Activated naive CD8-positive, alpha-beta T cell treated with anti-CD3 and anti-CD28 coated beads, Interleukin-2, amount 50 U/mL, for 24 hours (primary cell): ENCODE measurements around the gene ABCA7.
A peak's percentile ranks its signal among the peaks of the same experiment; 100 is the strongest.

ENCODE experiments used
- ATAC-seq: fragments of 150-1000 bp; cut with Tn5 transposase; one replicate; pipeline ENCODE4 v1.10.0; 2021
- DNase-seq: peaks from one replicate; pipeline ENCODE4 v3.0.0; 2021
- H3K27ac Mint-ChIP-seq: one replicate; pipeline ENCODE4 v1.8.0; 2021; ENCODE audit warnings: mild to moderate bottlenecking, mixed read lengths
- H3K27me3 Mint-ChIP-seq: one replicate; pipeline ENCODE4 v1.8.0; 2021; ENCODE audit warnings: mixed read lengths
- H3K36me3 Mint-ChIP-seq: one replicate; pipeline ENCODE4 v1.8.0; 2021; ENCODE audit warnings: low read depth, mixed read lengths
- H3K4me1 Mint-ChIP-seq: one replicate; pipeline ENCODE4 v1.8.0; 2021; ENCODE audit warnings: mixed read lengths
- H3K4me3 Mint-ChIP-seq: one replicate; pipeline ENCODE4 v1.8.0; 2021; ENCODE audit warnings: mild to moderate bottlenecking, moderate library complexity, mixed read lengths
- H3K9me3 Mint-ChIP-seq: one replicate; pipeline ENCODE4 v1.8.0; 2021; ENCODE audit warnings: mixed read lengths

The ABCA7 gene

GRCh38 chr19:1105873-1106840, 66.2 kb downstream of the ABCA7 start:
- ATAC-seq: no peak
- no peaks in the 10 kb centered on the region for H3K27me3 Mint-ChIP-seq
- peaks cover 2% of the 10 kb centered on the region for H3K36me3 Mint-ChIP-seq
- H3K9me3 Mint-ChIP-seq: no peaks in the 10 kb centered on the region
- H3K4me3 Mint-ChIP-seq: no peak overlapping the region
- no peak for DNase-seq
- no peak overlapping the region for H3K27ac Mint-ChIP-seq
- H3K4me1 Mint-ChIP-seq: peaks cover 25% of the 10 kb centered on the region

- Mint-ChIP-seq H3K4me1 (peaks cover 16% of the 10 kb centered on the region), H3K4me3 (no peak overlapping the region), H3K36me3 (peaks cover 2% of the 10 kb centered on the region), H3K27me3 (no peaks in the 10 kb centered on the region), H3K27ac (no peak overlapping the region), H3K9me3 (no peaks in the 10 kb centered on the region)
- ATAC-seq (no peak), DNase-seq (no peak)
These were observed 67.1 kb downstream of the ABCA7 start for GRCh38 chr19:1106841-1107660.

- Mint-ChIP-seq H3K4me1 (peaks cover 9% of the 10 kb centered on the region), H3K4me3 (no peak overlapping the region), H3K36me3 (peaks cover 2% of the 10 kb centered on the region), H3K9me3 (no peaks in the 10 kb centered on the region), H3K27me3 (no peaks in the 10 kb centered on the region), H3K27ac (no peak overlapping the region)
- DNase-seq: no peak
- no peak for ATAC-seq
These were observed 67.9 kb downstream of the ABCA7 start for GRCh38 chr19:1107661-1108261.

GRCh38 chr19:1108291-1109031, 68.6 kb downstream of the ABCA7 start:
- Mint-ChIP-seq H3K4me1 (peaks cover 2% of the 10 kb centered on the region), H3K27ac (no peak overlapping the region), H3K9me3 (no peaks in the 10 kb centered on the region), H3K4me3 (no peak overlapping the region), H3K36me3 (peaks cover 2% of the 10 kb centered on the region), H3K27me3 (no peaks in the 10 kb centered on the region)
- ATAC-seq (no peak), DNase-seq (no peak)

- peaks cover 2% of the 10 kb centered on the region for H3K36me3 Mint-ChIP-seq
- DNase-seq (no peak), ATAC-seq (no peak)
- no peak overlapping the region for H3K4me3 Mint-ChIP-seq
- H3K9me3 Mint-ChIP-seq: no peaks in the 10 kb centered on the region
- H3K4me1 Mint-ChIP-seq: no peaks in the 10 kb centered on the region
- H3K27me3 Mint-ChIP-seq: no peaks in the 10 kb centered on the region
- no peak overlapping the region for H3K27ac Mint-ChIP-seq
These were observed 69.2 kb downstream of the ABCA7 start for GRCh38 chr19:1109032-1109551.

- Mint-ChIP-seq H3K4me1 (no peaks in the 10 kb centered on the region), H3K27ac (no peak overlapping the region), H3K27me3 (no peaks in the 10 kb centered on the region), H3K4me3 (no peak overlapping the region), H3K9me3 (no peaks in the 10 kb centered on the region), H3K36me3 (peaks cover under 1% of the 10 kb centered on the region)
- DNase-seq (no peak), ATAC-seq (no peak)
These were observed 70.1 kb downstream of the ABCA7 start for GRCh38 chr19:1109697-1110671.

GRCh38 chr19:1110809-1111640, 71.1 kb downstream of the ABCA7 start:
- Mint-ChIP-seq H3K4me1 (no peaks in the 10 kb centered on the region), H3K27me3 (no peaks in the 10 kb centered on the region), H3K36me3 (no peaks in the 10 kb centered on the region), H3K4me3 (no peak overlapping the region), H3K9me3 (no peaks in the 10 kb centered on the region), H3K27ac (no peak overlapping the region)
- no peak for ATAC-seq
- no peak for DNase-seq

GRCh38 chr19:1111641-1112267, 71.8 kb downstream of the ABCA7 start:
- Mint-ChIP-seq H3K27ac (no peak overlapping the region), H3K36me3 (no peaks in the 10 kb centered on the region), H3K9me3 (no peaks in the 10 kb centered on the region), H3K4me1 (no peaks in the 10 kb centered on the region), H3K27me3 (no peaks in the 10 kb centered on the region), H3K4me3 (no peak overlapping the region)
- ATAC-seq (no peak), DNase-seq (no peak)

GRCh38 chr19:1112268-1113029, 72.5 kb downstream of the ABCA7 start:
- H3K27me3 Mint-ChIP-seq: no peaks in the 10 kb centered on the region
- no peak for DNase-seq
- no peaks in the 10 kb centered on the region for H3K4me1 Mint-ChIP-seq
- no peak for ATAC-seq
- H3K4me3 Mint-ChIP-seq: no peak overlapping the region
- H3K36me3 Mint-ChIP-seq: no peaks in the 10 kb centered on the region
- H3K9me3 Mint-ChIP-seq: no peaks in the 10 kb centered on the region
- no peak overlapping the region for H3K27ac Mint-ChIP-seq

GRCh38 chr19:1113030-1113985, 73.4 kb downstream of the ABCA7 start:
- H3K4me1 Mint-ChIP-seq: no peaks in the 10 kb centered on the region
- DNase-seq (peak; percentile 93), ATAC-seq (peak; percentile 76)
- no peak overlapping the region for H3K27ac Mint-ChIP-seq
- no peak overlapping the region for H3K4me3 Mint-ChIP-seq
- H3K27me3 Mint-ChIP-seq: no peaks in the 10 kb centered on the region
- no peaks in the 10 kb centered on the region for H3K9me3 Mint-ChIP-seq
- H3K36me3 Mint-ChIP-seq: no peaks in the 10 kb centered on the region

GRCh38 chr19:1113986-1114483, 74.1 kb downstream of the ABCA7 start:
- no peaks in the 10 kb centered on the region for H3K9me3 Mint-ChIP-seq
- no peak for ATAC-seq

More at GRCh38 chr19:1113986-1114483, 74.1 kb downstream of the ABCA7 start:
- H3K27ac Mint-ChIP-seq: no peak overlapping the region
- H3K4me1 Mint-ChIP-seq: no peaks in the 10 kb centered on the region
- peaks cover 2% of the 10 kb centered on the region for H3K36me3 Mint-ChIP-seq
- H3K4me3 Mint-ChIP-seq: no peak overlapping the region
- no peaks in the 10 kb centered on the region for H3K27me3 Mint-ChIP-seq
- no peak for DNase-seq
